Mesothelial cell of epicardium (in vitro differentiated cells): ENCODE measurements around the gene UVSSA. TPM values are rescaled to one million over a fixed set of nuclear protein-coding genes. Genes with fewer than 3 reads are reported as not detected.

Source experiments
- DNase-seq, 2 experiments: peaks; one replicate each; pipeline ENCODE4 v3.0.0; 2021; ENCODE audit warnings: low spot score in 2 of 2; ENCODE audit not compliant: unreplicated experiment in 2 of 2
- H3K27ac Mint-ChIP-seq: 2 replicates; pipeline ENCODE4 v1.8.0; 2021; ENCODE audit warnings: mixed read lengths
- H3K27me3 Mint-ChIP-seq: 2 replicates; pipeline ENCODE4 v1.8.0; 2021; ENCODE audit warnings: low read depth, mixed read lengths
- H3K36me3 Mint-ChIP-seq: 2 replicates; pipeline ENCODE4 v1.8.0; 2021; ENCODE audit warnings: mixed read lengths
- H3K4me1 Mint-ChIP-seq: 2 replicates; pipeline ENCODE4 v1.8.0; 2021; ENCODE audit warnings: mixed read lengths
- H3K4me3 Mint-ChIP-seq: 2 replicates; pipeline ENCODE4 v1.8.0; 2021; ENCODE audit warnings: mild to moderate bottlenecking, moderate library complexity, mixed read lengths
- H3K9me3 Mint-ChIP-seq: 2 replicates; pipeline ENCODE4 v1.8.0; 2021; ENCODE audit warnings: mixed read lengths
- CTCF ChIP-seq: fragments of 200-600 bp; sonication (generic); IDR thresholded peaks from one replicate; pipeline ENCODE4 v1.5.0; 2021; ENCODE audit warnings: antibody characterized with exemption; ENCODE audit not compliant: unreplicated experiment
- total RNA-seq: library from RNA; stranded (reverse); gene quantifications from 3 replicates; pipeline ENCODE4 v1.2.1, GENCODE V29; 2021

UVSSA gene
- total RNA-seq, 1 donor from 2014 or later, result 62.9 TPM

GRCh38 chr4:1403591-1404572, 56.9 kb downstream of the UVSSA start:
- no peak overlapping the region for H3K4me3 Mint-ChIP-seq
- H3K36me3 Mint-ChIP-seq, result peaks cover 10% of the 10 kb centered on the region
- TF ChIP-seq CTCF, result no peak
- peak in 1 of 2 experiments; percentile 36 for DNase-seq
- H3K27ac Mint-ChIP-seq, result no peak overlapping the region
- H3K4me1 Mint-ChIP-seq, result no peaks in the 10 kb centered on the region
- H3K9me3 Mint-ChIP-seq, result no peaks in the 10 kb centered on the region
- peaks cover 65% of the 10 kb centered on the region for H3K27me3 Mint-ChIP-seq

DNA sequence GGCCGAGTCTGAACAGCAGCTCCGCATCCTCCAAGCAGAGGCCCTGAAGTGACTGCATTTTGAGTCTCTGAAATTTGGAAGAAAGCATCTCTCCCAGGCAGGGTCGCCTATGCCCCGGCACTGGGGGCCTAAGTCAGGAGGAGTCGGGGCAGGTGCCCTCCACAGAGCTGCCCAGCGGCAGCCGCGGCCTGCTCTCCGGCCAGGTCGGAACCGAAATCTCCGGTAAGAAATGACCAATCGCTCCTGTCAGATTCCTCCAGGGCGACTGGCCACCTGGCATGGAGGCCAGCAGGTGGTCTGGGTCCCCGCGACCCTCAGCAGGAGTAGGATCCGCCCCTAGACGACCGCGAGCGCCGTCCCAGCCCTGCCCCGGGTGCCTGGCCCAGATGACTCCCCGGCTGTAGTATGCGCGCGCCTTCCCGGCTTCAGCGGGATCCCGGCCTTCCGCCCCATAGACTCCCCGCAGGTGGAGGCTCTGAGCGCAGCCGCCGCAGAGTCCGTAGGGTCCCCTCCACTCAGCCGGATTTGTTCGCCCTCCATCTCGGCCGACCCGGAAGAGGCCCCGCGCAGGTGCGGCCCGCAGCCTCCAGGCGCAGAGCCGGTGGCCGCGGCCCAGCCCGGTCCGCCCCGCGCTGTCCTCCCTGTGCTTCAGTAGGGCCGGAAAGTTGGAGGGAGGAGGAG, 57.7 kb downstream of the UVSSA start:
- Mint-ChIP-seq H3K4me3 (no peak overlapping the region), H3K36me3 (peaks cover 8% of the 10 kb centered on the region), H3K9me3 (no peaks in the 10 kb centered on the region), H3K27ac (no peak overlapping the region), H3K4me1 (no peaks in the 10 kb centered on the region), H3K27me3 (peaks cover 74% of the 10 kb centered on the region)
- peak in 1 of 2 experiments; percentile 30 for DNase-seq
- no peak for TF ChIP-seq CTCF

GRCh38 chr4:1405254-1405635, 58.2 kb downstream of the UVSSA start:
- Mint-ChIP-seq H3K27ac (no peak overlapping the region), H3K9me3 (no peaks in the 10 kb centered on the region), H3K4me3 (no peak overlapping the region), H3K4me1 (no peaks in the 10 kb centered on the region), H3K36me3 (peaks cover 4% of the 10 kb centered on the region), H3K27me3 (peaks cover 75% of the 10 kb centered on the region)
- TF ChIP-seq CTCF, result no peak
- no peak for DNase-seq

DNA sequence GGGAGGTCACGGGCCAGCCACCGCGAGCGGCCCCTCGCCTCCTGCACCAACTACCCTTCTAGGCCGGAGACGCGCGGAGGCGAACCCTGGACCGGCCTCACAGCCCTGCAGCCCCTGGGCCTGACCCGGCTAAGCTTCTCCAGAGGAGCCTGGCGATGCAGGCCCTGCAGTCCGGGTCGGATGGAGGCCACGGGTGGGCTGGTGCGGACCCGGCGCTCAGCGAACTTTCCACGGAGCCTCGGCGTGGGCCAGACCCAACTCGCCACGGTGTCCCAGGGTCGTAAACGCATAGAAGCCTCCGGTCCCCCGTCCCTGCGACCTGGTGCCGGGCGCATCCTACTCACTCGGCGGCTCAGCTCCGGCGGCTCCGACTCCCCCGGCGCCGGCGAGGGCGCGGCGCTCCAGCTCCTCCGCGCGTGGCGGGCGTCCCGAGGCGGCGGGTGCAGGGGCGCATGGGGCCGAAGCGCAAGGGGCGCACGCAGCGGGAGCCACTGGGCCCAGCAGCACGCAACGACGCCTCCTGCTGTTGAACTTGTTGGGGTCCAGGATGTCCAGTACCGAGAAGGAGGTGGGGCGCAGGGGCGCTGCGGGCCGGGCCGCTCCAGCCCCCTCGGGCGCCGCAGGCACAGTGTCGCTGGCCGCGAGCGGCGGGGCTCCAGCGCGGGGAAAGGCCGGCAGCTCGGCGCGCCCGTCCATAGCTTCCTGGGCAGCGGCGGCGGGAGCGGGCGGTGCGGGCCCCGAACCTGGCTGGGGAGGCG, 58.8 kb downstream of the UVSSA start:
- TF ChIP-seq CTCF, result no peak
- Mint-ChIP-seq H3K4me3 (no peak overlapping the region), H3K27me3 (peaks cover 75% of the 10 kb centered on the region), H3K4me1 (no peaks in the 10 kb centered on the region), H3K9me3 (no peaks in the 10 kb centered on the region), H3K36me3 (peaks cover 4% of the 10 kb centered on the region), H3K27ac (no peak overlapping the region)
- peak in 1 of 2 experiments; percentile 36 for DNase-seq

DNA sequence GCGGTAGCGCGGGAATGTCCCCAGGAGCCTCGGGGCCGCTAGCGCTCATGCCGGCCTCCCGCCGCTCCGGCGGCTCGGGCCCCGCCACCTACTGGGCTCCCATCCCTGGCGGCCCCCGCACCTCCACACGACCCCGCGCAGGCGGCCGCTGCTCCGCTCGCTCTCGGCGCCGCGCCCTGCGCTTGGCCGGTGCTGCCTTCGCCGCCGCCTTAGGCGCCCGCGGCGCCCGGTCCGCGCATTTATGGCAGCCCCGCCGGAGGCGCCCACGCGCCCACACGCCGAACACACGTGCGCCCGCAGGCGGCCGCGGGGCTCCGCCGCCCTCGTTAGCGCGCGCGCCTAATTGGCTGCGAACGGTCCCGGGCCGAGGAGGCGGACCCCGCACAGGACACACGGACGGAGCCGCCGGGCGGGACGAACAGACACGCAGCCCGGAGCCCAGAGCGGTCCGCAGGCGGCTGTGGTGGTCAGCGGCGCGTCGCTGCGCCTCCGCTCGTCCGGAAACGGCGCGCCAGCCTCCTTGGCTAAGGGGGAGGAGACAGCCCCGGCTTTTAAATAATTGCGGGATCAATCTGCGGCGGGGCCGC, 59.5 kb downstream of the UVSSA start, which contains the start of gene NKX1-1:
TSS of gene NKX1-1 (minus strand) at position 49 of the 587 bp plus-strand sequence. CDS start at position 49, 0 bp downstream.
- Mint-ChIP-seq H3K27me3 (peaks cover 78% of the 10 kb centered on the region), H3K27ac (no peak within 1 kb of the TSS), H3K4me1 (no peaks in the 10 kb centered on the region), H3K9me3 (no peaks in the 10 kb centered on the region), H3K4me3 (no peak within 1 kb of the TSS), H3K36me3 (peaks cover 4% of the 10 kb centered on the region)
- TF ChIP-seq CTCF, result no peak
- no peak for DNase-seq
